Cerebellar cortex (tissue), 1 donor: Measurements from ENCODE around the gene RRP7A.
A peak's percentile ranks its signal among the peaks of the same experiment; 100 is the strongest.
"Not testable (repeated sequence)": the region's sequence is repeated elsewhere in the genome, so short reads cannot be mapped to it uniquely, and the experiment has no call there.

ENCODE experiments used
- DNase-seq: peaks from one replicate; pipeline ENCODE4 v3.0.0-alpha.2; 2015; ENCODE audit warnings: low spot score

RRP7A gene

GRCh38 chr22:42536166-42536565, 16.6 kb upstream of the RRP7A start:
- DNase-seq: no peak

DNA sequence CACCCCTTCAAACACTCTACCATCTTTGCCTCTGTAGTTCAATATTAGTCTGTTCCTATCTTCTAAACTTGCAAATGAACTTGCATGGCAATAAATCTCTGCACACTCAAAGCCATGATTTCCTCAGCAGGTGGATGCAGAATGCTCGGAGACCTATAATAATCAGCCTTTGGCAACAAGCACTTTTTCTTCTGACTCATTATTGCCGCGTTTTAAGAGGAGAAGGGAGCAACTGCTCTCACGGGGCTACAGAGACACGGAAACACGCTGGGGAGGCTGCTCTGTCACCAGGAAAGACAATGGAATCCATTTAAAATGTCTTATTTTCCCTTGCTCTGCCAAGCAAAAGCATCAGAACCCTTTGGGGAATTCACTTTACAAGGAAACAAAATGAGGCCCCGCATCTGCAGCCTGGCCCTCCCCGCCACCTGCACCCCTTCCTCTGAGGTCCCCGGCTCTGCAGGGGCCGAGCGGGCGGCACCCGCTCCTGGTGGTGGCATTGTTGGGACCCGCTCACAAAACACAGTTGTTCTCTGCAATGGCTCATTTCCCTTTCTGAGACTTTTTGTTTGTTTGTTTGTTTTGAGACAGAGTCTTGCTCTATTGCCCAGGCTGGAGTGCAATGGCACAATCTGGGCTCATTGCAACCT, 15.6 kb upstream of the RRP7A start:
- DNase-seq: not testable (repeated sequence)

DNA sequence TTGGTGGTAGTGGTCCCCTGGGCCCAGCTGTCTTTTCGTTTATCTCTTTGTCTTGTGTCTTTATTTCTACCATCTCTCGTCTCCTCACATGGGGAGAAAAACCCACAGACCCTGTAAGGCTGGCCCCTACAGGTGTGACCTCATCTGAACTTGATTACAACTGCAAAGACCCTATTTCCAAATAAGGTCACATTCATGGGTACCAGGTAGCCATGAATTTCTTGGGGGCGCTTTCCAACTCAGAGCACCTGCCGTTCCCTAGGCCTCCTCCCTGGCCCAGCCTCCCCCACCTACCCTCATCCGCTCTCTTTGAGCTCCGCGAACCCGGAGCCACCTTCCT, 14.0 kb upstream of the RRP7A start:
- no peak for DNase-seq

DNA sequence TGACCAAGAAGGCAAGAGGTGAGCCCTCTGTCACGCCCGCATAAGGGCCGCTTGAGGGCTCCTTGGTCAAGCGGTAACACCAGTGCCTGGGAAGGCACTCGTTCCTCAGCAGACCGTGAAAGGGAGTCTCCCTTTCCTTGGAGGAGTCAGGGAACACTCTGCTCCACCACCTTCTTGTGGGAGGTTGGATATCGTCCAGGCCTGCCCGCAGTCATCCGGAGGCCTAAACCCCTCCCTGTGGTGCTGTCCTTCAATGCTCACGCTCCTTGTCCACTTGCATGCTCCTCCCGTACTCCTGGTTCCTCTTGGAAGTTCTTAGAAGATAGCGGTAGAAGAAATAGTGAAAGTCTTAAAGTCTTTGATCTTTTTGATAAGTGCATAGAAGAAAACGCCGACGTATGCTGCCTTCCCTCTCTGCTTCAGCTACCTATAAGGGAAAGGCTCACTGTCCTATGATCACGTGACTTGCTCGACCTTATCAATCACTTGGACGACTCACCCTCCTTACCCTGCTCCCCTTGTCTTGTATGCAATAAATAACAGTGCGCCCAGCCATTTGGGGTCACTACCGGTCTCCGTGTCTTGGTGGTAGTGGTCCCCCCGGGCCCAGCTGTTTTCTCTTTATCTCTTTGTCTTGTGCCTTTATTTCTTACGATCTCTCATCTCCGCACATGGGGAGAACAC, 11.9 kb upstream of the RRP7A start:
- not testable (repeated sequence) for DNase-seq

DNA sequence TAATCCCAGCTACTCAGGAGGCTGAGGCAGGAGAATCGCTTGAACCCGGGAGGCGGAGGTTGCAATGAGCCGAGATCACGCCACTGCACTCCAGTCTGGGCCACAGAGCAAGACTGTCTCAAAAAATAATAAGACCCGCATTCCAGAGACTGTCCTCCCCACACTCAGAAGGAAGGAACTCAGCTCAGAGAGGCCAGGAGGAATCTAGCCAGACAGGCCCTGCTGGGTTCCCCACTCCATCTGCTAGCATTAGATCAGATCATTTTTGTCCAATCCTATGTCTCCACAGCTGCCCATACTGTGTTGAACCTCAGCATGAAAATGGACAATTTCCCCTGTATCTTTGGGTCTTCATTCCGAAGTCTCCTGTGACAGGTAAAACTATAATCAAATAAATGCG, 9.8 kb upstream of the RRP7A start:
- DNase-seq: peak; percentile 38

GRCh38 chr22:42528591-42529307, 9.2 kb upstream of the RRP7A start:
- DNase-seq: no peak

- DNase-seq: no peak
Measured at GRCh38 chr22:42522546-42522945, 3.0 kb upstream of the RRP7A start.

DNA sequence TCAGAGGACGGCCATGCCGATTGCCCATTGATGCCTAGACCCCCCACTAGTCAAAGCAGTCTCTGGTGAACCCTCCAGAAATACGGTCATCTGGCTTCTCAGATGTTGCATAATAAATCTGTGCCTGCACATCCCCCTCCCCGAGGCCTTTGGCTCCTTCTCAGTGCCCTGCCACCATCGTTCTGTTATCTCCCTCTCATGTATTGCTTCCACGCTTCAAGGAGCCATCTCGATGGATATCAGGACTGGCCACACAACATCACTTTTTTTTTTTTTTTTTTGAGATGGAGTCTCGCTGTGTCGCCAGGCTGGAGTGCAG, 1.6 kb upstream of the RRP7A start:
- DNase-seq: no peak

DNA sequence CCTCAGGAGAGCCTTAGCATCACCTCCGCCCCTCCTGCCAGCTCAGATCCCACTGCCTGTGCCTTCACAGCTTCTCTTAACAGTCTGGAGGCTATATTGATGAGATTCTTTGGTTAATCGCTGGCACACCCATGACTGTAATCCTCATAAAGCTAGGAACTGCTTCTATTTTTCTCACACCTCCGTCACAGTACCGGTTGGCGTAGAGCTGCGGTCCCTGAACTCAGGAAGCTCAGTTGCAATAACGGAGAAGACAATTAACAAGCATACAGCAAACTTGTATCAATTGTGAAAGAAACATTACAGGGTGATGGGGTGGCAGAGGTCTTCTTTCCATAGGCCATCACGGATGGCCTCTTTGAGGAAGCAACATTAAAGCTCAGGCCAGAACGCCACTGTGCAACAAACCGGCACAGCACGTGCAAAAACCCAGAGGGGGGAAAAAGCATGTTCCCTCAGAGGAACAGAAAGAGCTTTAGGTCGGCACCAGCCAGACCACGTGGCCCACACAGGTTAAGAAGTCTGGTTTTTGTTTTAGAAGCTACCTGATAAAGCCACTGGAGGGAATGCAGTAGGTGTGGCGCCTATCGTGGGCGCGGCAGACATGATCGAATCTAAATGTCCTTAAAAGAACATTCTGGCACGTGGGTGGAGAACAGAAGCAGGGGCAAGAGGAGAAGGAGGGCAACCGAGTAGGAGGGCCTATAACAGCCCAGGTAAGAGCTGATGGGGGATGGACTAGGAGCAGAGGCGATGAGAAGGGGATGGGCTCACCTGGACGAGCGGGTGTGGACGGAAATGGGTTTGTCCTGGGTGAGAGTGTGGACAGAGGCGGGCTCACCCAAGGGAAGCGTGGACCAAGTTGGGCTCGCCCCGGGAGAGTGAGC, 715 bp downstream of the RRP7A start:
- not testable (repeated sequence) for DNase-seq

DNA sequence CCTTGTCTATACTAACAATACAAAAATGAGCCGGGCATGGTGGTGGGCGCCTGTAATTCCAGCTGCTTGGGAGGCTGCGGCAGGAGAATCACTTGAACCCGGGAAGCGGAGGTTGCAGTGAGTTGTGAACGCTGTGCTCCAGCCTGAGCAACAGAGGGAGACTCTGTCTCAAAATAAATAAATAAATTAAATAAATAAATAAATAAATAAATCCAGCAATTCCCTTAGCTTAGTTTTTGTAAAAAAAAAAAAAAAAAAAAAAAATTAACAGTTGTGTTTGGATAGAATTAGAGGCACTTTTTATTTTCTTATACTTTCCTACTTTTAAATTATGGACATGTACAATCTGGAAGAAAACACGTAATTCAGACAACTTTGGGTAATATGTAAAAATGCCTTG, 2.5 kb downstream of the RRP7A start:
- not testable (repeated sequence) for DNase-seq

DNA sequence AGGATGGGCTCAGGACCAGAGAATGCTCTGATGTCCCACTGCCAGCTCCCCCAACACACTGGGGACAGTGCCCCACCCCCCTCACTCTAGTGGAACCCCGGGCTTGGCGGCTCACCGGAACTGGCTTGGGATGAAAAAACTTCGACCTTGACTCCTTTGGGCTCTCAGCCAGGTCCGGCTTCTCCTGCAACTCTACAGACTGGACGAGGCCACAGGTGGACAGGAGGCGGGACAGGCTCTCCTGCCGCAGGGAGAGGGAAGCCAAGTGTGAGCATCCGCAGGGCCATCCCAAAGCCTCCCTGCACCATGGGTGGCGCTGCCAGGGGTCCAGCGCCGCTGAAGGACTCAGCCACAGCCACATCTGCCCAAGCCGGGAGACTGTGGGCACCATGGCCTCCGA, 3.7 kb downstream of the RRP7A start:
- no peak for DNase-seq

GRCh38 chr22:42515304-42515703, 4.3 kb downstream of the RRP7A start:
- not testable (repeated sequence) for DNase-seq

GRCh38 chr22:42514331-42514730, 5.3 kb downstream of the RRP7A start:
- DNase-seq: not testable (repeated sequence)

DNA sequence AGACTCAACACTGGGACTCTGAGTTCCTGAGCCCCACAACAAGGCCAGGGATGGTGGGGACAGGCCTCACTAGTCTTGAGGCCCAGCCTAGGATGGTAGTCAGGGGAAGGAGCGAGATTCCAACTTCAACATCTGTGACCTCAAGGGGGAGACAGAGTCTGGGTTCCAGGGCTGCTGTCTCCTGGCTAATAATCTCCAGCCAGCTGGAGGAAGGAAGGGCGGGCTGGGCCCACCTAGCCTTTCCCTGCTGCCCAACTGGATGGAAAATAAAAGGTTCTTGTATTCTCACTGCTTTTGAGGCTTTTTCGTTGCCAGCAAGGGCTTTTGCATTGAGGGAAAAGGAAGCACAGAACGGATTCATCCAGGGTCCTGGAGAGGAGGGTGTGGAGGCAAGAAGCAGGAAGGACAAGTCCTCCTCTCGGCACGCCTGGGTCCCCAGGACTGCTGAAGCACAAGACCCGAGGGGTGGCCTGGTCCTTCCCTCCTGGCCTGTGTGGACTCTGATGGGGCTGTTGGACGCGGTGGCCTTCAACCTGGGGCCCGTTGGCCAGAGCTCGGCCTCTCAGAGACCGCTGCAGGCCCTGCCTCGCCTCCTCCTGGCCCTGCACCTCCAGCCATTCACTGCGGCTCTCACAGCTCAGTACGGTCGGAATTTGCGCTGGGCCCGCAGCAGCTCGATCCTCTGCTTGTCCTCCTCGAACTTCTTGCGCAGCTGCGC, 7.2 kb downstream of the RRP7A start:
- peak; percentile 38 for DNase-seq

- DNase-seq: no peak
Measured at GRCh38 chr22:42511401-42511891, 8.2 kb downstream of the RRP7A start.

GRCh38 chr22:42509548-42509947, 10.0 kb downstream of the RRP7A start:
- DNase-seq: no peak

DNA sequence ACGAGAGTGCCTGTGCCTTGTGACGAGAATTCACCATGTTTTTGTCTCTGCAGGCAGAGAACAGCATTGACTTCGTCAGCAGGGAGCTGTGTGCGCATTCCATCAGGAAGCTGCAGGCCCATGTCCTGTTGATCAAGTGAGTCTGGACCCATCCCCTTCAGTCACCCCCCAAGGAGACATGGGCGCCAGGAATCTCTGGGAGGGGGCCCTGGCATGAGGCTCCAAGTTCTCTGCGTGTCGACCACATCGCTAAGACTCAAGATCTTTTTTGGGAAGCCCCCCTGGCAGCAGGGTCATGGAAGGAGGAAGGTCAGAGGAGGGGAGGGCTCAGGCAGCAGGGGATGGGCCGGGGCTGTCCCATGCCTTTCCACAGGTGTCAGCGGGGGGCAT, 10.6 kb downstream of the RRP7A start:
- not testable (repeated sequence) for DNase-seq

DNA sequence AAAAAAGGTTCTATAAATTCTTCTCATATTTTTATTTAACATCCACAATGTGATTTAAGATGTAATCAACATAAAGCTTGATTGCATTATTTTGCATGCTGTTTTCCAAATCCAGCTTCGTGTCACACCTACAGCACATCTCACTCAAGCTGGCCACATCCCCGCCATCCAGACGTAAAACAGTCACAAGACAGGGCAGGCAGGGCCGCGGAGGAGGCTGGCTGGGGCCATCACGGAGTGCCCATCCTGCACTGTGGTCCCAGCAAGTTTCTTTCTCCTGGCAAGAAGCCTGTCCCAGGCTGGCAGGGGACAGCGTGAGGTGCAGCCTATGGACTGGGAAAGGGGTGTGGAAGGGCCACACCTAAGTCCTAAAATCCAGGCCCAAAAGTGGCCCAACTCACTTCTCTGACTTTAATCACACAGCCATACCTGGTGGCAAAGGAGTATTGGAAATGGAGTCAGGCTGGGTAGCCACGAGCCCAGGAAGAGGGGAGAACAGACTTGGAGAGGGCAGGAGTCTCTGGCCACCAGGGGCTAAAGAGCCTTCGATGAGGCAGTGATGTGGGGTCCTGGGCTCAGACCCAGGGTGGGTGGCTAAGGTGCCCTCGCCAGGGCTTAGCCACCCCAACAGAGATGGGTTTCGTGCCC, 11.1 kb downstream of the RRP7A start:
- not testable (repeated sequence) for DNase-seq

GRCh38 chr22:42500836-42501179, 18.8 kb downstream of the RRP7A start:
- no peak for DNase-seq

- peak; percentile 59 for DNase-seq
Measured at GRCh38 chr22:42500161-42500835, 19.3 kb downstream of the RRP7A start.

GRCh38 chr22:42499773-42500160, 19.8 kb downstream of the RRP7A start:
- not testable (repeated sequence) for DNase-seq
